HT-29 (cell line): ENCODE measurements around the gene CDT1. TPM values are rescaled to one million over a fixed set of nuclear protein-coding genes. Genes with fewer than 3 reads are reported as not detected.

ENCODE experiments used
- DNase-seq: peaks from one replicate; pipeline ENCODE4 v3.0.0-alpha.2; 2015; ENCODE audit warnings: low spot score
- total RNA-seq: library from RNA; depleted of rRNA; stranded (reverse); fragments of >200 nt; shearing (Covaris generic); gene quantifications from 2 replicates; pipeline ENCODE4 v1.2.3, GENCODE V29; 2014; rRNA removed

The CDT1 gene
- total RNA-seq, result 120 and 146 TPM in 2 replicates

DNA sequence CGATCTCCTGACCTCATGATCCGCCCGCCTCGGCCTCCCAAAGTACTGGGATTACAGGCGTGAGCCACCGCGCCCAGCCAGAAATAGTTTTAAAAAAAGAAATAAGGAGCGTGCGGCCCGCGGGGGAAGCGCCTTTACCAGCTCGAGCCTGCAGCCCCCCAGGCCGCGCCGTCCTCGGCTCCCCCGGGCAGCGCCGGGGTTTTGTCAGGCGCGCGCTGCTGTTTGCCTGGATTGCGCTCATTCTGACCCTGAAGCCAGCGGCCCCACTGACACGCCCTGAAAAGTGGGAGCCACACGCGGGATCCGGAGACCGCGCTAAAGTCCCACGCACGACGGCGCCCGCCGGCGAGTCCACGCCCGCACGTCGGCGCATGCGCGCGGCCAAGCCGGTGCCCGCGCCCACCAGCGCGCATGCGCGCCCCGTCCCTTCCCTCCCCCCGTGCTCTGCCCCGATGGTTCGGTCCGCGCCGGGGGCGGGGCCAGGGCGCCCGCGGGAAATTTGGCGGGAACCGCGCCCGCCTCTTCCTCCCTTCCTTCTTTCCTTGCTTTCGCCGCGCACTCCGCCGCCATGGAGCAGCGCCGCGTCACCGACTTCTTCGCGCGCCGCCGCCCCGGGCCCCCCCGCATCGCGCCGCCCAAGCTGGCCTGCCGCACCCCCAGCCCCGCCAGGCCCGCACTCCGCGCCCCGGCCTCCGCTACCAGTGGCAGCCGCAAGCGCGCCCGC, at the start of gene CDT1:
Gene CDT1, plus strand, starts transcription at position 526 of the 724 bp plus-strand sequence. Its CDS starts 43 bp downstream, at position 569.
- DNase-seq, result peak; percentile 87

DNA sequence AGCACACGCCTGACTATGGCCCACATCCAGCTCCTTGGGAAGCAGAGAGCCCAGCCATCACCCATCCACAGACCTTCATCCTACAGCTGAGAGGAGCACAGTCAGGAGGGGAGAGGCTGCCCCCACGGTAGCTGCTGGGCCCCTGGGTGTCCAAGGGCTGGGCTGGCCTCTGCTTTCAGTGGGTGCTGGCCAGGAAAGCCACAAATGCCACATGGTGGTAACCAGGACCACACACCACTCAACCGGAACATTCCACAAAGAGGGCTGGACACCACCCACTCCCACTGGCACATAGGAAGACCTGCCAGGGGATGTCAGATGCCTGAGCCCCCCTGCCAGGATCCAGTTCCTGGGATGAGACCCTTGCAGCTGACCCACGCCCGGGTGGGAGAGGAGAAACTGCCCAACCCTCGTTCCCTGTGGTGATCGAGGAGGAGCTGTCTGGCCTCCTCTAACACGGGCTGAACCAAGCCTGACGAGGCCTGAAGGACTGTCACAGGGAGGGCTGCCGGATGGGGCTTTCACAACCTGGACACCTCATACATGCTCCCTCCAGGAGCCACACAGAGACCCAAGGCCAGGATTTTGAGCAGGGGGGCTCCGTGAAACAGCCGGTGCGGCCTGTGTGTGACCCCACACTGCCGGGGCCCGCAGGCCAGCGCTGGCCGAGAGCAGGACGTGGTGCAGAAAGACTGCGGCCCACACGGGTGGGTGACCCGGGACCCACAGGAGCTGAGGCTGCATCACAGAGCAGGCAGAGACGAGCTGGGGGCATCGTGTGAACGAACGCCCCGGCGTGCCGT, 49.3 kb upstream of the CDT1 start:
- DNase-seq, result no peak

DNA sequence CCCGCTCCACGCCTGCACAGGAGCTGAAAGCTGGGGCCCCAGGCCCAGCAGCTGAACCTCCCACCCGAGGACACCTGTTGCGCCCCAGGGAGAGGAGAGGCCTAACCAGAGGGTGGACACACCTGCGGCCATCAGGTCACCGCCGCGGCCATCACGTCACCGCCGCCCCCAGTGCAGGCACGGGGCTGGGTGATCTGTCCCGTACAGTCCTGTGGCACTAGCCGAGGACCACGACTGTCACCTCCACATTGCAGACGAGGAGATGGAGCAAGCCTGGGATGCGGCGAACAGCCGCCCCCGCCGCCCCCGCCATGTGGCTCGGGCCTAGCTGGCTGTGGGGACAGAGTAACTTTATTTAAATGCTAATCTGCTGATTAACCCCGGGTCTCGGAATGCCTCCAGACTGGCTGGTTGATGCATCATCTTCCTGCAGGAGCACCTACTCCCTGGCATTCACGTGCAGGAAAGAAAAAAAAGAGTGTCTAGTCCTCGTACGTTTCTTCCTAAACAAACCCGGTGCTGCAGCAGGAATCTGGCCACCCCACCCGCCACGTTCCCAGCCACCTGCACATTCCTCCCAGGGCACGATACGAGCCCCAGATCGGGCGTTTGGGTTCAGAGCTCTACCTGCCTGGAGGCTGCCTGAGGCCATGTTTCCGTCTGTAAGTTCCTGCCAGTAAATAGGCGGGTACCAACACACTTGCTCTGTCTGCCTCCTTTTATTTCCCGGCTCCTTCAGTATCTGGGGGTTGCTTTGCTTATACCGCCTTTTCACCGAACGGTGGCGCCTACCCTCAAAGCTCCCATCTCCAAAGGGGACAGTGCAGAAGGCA, 48.5 kb upstream of the CDT1 start:
- peak; percentile 76 for DNase-seq

- DNase-seq, result no peak
Measured at GRCh38 chr16:88755745-88756443, 47.7 kb upstream of the CDT1 start.

DNA sequence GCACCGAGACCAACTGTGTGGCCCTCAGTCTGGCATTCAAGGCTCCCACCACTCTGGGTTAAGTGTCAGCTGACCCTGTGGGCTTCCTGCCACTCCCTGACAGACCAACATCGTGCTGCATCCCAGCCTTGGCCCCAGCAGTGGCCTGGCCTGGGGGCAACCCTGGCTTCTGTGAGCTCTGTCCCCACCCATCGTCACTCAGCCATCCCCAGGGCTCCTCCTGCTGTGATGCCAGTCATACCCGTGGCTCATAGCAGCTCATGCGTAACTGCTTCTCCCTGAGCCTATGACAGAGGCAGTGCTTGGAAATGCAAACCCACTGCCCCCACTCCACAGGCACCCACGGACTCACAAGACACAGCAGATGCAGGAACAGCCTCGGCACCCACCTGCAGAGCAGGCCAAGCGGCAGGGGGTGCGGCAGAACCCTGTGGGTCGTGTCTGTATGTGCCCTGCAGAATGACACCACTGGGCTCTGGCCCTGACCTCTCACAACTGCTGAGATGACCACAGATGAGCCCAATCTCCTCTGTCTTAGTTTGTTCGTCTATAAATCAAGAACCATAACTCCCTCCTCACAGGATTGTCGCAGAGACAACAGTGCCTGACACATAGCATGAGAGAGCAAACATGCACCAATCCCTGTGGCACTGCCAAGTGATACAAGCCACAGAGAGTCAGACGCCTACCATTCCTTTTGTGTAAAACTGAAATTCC, 45.2 kb upstream of the CDT1 start:
- DNase-seq, result no peak

DNA sequence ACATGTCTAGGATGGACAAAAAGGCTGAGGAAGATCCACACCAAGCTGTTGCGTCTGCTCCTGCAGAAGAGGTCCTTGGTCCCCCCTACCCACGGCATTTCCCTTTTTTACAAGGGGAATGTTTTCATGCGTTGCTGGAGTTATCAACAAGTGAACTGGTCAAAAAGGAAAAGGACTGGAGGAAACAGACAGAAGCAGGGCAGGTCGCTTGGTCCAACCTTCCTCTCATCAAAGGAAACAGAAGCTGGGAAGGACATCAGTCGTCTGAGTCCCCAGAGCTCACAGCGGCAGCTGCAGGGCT, 44.7 kb upstream of the CDT1 start:
- no peak for DNase-seq

DNA sequence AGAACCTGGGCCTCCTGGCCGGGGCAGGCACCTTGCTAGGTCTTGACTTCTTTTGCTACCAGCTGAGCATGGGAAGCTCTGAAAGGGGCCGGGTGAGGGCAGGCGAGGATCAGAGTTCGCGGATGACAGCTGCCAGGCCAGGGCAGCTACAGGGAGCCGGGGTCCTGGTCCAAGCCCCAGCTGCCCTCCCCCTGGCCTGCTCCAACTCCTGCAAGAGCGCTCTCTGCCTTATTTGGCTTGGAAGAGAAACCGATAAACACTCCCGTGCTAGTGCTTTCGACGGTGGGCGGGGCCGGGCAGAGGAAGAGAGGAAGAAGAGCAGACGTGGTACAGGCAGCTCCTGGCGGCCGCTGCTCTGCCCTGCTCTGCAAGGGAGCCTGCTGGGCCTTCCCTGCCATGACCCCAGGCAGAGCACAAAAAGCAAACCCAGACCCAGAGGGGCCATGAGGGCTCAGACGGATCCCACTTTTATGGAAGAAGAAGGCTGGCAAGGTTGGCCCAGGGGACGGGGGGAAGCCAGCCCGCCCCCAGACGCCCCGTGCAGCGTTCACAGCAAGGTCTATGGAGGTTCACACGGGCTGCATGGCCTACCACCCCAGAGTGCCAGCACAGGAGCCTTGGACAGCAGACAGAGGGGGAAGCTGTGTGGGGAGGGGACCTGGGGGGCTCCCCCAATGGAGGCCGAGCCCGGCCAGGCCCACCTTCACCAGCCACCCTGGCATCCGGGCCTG, 44.2 kb upstream of the CDT1 start:
- no peak for DNase-seq

DNA sequence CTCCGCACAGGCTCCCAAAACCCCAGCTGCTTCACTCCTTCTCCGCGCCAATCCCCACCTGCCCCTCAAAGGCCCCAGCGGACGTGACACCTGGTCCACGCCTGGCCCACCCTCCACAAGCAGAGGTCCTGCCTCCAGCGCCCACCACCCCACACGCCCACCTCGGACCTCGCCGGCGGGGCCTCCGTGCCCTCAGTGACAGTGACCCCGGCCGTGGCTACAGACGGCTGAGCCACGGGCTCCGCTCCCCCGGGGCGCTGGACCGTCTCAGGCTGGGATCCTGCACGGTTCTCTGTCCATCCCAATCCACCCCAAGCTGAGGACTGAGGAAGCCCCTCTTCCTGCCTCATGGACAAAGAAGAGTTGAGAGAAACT, 43.6 kb upstream of the CDT1 start:
- no peak for DNase-seq

- peak; percentile 77 for DNase-seq
Measured at GRCh38 chr16:88760424-88761142, 43.0 kb upstream of the CDT1 start.

- DNase-seq, result peak; percentile 26
Measured at GRCh38 chr16:88761143-88761534, 42.5 kb upstream of the CDT1 start.

- peak; percentile 45 for DNase-seq
Measured at GRCh38 chr16:88761830-88762229, 41.8 kb upstream of the CDT1 start.

GRCh38 chr16:88762258-88762870, 41.2 kb upstream of the CDT1 start:
- no peak for DNase-seq

- no peak for DNase-seq
Measured at GRCh38 chr16:88762941-88763340, 40.6 kb upstream of the CDT1 start.

GRCh38 chr16:88763502-88764053, 40.0 kb upstream of the CDT1 start:
- peak; percentile 69 for DNase-seq

DNA sequence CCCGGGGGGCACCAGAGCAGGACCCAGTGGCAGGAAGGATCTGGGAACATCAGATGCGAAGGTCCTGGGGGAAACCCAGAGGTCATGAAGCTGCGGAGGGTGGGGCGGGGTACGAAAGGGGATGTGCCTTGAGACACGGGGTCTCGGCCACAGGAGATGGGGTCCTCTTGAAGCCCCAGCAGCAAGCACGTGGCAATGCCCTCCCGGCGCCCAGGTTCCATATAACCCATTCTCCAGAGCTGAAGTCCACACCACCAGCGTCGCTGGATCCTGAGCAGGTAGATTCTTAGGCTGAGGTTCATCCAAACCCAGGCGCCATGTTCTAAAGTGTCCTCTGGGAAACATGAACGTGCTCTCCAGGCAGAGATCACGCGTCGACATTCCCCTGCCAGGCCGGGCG, 39.5 kb upstream of the CDT1 start:
- no peak for DNase-seq

DNA sequence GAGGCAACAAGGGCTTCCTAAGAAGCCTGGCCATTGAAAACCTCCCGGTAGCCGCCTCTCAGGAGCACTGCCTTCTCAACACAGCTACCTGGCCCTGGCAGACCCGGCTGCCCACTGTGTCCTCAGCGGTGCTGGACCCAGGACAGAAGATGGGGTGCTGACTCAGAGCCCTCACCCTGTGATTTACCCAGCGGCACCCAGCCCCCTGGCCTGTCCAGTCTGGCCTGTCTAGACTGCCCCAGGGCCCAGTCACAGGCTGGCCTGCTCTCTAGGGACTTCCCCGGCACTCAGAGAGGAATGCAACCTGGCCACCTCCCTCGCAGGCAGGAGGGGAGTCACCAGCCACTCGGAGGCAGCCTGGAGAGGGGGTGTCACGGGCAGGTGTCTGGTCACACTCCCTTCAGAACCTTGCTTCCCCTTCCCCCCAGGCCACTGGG, 38.7 kb upstream of the CDT1 start:
- DNase-seq, result peak; percentile 80

DNA sequence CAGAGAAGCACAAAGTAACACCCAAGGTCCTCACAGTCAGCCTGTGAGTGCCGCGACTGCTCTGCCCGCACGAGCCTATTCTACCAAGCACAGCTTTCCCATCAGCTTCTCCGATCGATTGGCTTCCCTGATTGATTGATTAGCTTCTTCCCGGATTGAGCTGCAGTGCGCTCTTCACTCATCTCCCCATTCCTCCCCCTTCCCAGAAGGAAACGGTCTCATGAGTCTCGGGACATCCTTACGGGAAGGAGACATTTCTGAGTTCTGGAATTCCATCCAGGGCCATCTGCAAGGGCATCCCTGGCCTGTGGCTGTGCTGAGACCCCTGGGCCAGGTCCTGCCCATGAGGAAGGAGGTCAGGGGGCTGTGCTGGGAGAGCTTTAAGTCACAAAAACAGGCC, 36.6 kb upstream of the CDT1 start:
- no peak for DNase-seq

- no peak for DNase-seq
Measured at GRCh38 chr16:88767546-88768070, 36.0 kb upstream of the CDT1 start.
